ENCODE results near the gene SZRD1.
"Not testable (repeated sequence)": the region's sequence is repeated elsewhere in the genome, so short reads cannot be mapped to it uniquely, and the experiment has no call there.

SZRD1 gene, protein sequence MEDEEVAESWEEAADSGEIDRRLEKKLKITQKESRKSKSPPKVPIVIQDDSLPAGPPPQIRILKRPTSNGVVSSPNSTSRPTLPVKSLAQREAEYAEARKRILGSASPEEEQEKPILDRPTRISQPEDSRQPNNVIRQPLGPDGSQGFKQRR

DNA sequence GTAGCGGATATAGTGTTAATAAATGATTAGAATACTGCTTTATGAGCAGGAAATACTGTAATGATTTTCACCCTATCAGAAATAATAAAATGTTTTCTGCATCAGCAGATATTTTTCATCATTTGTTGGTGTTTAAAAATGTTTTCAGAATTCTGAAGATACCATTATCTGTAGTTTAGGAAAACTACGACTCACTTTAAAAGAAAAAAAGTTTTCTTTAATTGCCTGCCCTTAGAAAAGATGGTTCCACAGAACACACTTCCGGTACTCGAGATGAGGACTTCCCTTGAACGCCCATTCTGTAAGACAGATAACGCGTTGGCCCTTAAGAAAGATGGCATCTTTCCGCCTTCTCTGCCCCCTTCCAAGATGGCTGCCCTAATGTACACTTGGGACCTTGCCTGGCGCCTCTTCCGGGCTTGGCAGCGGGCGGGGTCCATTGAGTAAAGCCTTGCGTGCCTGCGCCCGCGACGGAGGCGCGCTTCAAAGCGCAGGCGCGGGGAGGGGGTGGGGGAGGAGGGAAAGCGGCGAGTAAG, at the start of gene SZRD1:
TSS of gene SZRD1 (plus strand) at position 521 of the 536 bp plus-strand sequence. CDS start 16 bp downstream, outside the sequence.
- DNase-seq, result peak; percentile 98

DNA sequence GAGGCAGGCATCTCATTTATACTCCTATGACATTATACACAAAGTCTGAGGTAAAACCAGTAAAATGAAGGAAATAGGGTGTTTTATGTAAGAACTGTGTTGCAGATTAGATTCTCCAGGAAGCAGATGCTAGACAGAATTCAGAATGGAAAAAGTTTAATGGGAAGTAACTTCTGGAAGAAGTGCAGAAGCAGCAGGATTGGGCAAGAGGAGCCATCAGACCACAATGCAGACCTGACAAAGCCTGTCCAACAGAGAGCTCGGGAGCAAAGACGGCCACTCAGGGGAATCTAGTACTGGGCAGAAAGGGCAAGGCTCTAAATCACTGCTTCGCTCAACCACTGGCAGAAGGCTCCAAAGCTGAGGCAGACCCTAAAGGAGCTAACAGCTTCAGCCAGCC, 48.5 kb upstream of the SZRD1 start:
- no peak for DNase-seq

DNA sequence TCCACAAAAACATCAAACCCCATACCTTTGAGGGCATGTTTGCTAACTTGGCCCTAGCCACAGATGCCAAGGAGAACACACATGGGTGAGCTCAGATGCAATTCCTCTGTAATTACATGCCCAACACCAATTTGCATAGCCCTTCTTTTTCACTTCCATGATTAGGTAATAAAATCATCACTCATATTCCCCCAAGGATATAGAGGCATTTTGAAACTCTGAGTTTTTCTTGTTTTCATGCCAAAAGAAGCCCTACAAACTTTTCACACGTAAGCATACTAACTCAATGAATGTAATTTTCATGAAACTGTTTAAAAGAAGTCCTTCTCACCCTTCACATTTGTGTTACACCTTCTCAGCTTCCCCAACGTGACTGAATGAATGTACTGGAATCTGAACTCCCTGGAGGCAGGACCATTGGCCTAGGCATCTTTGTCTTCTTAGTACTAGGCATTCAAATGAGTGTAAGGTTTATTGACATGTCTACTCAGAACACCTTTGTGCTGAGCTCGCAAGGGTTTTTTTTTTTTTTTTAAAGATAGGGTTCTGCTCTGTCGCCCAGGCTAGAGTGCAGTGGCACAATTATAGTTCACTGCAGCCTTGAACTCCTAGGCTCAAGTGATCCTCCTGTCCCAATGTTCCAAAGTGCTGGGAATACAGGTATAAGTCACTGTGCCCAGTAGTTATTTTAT, 45.7 kb upstream of the SZRD1 start:
- no peak for DNase-seq

DNA sequence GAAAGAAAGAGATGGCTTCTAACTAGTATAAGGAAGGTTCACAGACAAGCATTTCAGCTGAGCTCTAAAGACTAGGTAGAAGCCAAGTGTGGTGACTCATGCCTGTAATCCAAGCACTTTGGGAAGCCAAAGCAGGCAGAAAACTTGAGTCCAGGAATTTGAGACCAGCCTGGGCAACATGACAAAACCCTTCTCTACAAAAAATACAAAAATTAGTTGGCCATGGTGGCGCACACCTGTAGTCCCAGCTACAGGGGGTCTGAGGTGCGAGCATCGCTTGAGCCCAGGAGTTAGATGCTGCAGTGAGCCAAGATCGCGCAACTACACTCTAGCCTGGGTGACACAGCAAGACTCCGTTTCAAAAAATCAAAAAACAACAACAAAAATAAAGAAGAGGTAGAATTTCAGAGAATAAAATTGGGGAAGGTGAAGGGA, 42.6 kb upstream of the SZRD1 start:
- DNase-seq, result no peak

DNA sequence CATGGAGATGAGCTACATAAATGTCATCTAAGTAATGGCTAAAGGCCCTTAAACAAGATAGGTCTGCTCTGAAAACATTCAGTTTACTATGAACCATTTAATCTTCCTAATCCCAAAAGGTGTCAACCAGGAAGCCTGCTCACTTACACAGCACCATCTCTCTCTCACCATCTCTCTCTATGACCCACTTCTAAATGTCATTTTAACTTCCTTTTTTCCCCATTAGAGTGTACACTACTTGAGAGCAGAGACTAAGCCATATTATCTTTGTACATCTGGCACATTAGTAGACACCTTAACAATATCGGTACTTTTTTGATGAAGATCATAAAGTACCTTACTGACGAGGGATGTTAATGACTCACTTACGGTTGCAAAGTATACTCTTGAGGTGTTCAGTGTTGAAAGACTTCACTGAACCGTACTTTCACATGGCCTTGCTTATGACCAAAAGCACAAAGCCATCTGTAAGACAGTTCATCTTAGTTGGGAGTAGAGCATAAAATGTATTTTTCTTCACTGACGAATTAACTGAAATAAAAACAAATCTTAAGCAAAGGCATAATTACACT, 40.1 kb upstream of the SZRD1 start:
- no peak for DNase-seq

DNA sequence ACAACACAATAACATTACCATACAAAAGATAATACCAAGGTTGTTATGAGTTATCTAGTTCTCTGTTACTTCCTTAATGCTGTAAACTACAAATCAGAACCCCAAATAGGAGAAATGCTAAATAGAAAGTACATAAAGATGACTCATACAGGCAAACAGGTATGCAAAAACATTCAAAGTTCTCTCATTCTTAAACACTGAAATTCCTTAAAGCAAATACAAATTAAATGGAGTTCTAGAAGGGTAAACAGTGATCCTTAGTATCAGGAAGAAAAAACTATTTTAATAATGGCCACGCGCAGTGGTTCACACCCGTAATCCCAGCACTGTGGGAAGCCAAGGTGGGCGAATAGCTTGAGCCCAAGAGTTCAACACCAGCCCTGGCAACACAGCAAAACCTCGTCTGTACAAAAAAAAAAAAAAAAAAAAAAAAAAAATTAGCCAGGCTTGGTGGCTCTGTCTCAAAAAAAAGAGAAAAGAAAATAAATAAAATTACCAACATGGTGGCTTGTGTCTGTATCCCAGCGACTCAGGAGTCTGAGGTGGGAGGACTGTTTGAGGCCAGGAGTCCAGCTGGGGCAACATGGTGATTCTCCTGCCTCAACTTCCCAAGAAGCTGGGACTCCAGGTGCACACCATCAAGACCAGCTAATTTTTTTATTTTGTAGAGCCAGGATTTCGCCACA, 32.2 kb upstream of the SZRD1 start:
- DNase-seq, result no peak

DNA sequence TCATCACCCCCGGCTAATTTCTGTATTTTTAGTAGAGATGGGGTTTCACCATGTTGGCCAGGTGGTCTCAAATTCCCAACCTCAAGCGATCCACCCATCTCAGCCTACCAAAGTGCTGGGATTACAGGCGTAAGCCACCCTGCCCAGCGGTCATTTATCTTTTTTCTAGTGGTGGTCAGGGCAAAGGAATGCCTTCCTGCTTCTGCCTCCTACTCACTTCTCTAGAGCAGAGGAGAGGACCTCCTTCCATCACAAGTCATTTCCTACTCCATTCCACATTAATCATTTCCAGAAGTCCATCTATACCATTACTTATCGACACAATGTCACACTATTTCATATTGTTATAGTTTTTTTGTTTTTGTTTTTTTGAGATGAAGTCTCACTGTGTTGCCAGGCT, 28.1 kb upstream of the SZRD1 start:
- no peak for DNase-seq

DNA sequence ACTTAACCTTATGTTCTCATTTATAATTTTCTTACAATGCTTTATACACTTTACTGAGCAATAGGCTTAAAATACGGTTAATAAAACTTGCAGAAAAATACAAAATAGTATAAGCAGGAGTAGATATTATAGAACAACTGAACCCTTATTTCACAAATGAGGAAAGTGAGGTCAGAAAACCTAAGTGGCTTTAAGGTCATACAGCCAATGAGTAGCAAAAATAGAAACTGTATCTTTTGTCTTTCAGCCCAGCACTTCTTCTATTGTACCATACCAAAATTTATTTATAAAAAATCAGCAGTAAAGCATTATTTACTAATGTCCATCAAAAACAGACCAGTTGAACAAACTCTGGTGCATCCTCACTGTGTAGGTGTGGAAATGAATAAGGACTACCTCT, 26.4 kb upstream of the SZRD1 start:
- no peak for DNase-seq

DNA sequence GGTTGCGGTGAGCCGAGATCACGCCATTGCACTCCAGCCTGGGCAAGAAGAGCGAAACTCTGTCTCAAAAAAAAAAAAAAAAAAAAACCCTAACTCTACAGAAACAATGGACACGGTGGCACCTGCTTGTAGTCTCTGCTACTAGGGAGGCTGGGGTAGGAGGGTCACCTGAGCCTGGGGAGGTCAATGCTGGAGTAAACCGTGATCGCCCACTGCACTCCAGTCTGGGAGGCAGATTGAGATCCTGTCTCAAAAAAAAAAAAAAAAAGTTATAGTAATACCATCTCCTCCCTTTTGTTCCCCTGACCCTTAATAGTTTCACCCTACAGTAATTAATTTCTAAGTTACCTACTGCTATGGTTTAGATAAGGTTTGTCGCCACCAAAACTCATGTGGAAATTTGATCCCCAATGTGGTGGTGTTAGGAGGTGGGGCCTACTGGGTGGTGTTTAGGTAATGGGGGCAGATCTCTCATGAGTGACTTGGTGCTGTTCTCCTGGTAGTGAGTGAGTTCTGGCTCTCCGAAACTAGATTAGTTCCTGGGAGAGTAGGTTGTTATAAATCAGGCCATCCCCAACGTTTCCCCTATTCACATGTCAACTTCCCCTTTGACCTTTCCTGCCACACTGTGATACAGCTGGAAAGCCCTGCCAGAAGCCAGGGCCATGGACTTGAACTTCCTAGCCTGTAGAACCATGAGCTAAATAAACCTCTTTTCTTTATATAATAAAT, 24.5 kb upstream of the SZRD1 start:
- DNase-seq, result no peak

DNA sequence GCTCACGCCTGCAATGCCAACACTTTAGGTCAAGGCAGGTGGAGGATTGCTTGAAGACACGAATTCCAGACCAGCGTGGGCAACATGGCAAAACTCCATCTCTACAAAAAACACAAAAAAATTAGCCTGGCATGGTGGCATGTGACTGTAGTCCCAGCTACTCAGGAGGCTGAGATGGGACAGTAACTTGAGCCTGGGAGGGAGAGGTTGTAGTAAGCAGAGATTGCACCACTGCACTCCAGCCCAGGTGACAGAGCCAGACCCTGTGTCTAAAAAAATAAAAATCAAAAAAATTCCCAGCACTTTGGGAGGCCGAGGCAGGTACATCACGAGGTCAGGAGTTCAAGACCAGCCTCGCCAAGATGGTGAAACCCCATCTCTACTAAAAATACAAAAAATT, 23.8 kb upstream of the SZRD1 start:
- DNase-seq, result not testable (repeated sequence)

DNA sequence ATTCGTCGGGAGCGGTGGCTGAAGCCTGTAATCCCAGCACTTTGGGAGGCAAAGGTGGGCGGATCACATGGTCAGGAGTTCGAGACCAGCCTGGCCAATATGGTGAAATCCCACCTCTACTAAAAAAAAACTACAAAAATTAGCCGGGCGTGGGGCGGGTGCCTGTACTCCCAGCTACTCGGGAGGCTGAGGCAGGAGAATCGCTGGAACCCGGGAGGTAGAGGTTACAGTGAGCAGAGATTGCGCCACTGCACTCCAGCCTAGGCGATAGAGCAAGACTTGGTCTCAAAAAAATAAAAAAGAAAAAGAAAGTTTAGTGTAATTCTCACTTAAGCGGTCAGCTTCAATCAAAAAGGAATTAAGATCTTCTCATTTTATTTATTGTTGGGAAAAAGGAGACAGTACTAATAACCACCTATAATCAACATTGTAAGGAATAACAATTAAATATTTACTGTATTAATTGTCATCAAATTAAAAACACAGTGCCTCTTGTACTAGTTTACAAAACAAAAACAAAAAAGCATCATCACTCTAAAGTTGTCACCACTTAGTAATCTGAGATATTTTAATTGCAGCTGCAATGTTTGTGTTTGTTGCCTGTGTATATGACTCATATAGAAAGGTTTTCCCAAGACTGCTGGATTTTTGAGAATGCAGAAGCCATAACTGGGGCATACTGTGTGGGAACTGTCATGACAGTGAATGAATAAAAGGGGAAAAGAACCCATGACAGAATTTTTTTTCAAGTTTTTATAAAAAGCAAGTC, 18.4 kb upstream of the SZRD1 start:
- no peak for DNase-seq

DNA sequence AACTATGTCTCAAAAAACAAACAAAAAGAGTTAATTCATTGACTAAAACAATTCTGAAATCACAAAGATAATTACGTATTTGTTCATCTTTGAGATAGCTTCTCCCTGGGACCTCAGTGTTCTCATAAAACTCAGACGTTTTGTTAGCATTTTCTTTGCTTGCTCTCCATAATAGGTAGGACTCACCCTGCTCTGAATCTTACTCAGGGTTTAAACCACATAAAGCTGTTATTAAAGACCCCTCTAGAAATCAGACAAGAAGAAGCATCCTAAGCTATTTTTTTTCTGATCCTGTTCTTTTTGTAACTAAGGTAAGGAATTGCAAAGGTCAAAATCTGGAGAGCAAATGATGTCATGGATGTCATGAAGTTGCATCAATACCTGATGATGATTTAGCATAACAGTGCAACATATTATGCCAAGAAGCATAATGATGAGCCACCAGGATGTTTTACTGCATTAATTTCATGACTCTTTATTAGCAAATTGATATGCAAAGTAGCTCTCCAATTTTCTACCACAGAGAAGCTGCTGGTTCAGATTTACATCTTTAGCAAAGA, 17.1 kb upstream of the SZRD1 start:
- DNase-seq, result no peak

DNA sequence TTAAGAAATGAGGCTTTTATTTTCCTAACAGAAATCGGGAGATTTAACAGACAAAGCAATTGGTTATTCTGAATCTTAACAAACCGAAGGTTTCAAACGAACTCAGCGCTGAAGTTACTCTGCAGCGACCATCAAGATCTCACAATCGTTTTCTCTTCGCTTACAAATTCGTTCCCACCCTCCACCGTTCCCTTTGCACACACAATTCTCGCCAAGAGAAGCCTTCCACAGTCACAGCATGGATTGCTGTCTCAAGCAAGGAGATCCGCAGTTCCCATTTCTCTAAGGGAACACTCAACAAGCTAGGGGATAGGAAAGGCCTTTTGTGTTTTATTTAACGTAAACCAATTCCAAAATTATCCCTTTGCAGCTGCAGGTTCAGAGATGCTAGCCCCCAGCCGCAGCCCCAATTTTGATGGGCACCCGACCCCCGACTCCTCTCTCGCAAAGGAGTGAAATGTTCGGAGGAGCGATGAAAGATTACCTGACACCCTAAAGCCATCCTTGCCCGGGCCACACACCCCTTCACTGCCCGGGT, 15.5 kb upstream of the SZRD1 start:
- DNase-seq, result no peak

DNA sequence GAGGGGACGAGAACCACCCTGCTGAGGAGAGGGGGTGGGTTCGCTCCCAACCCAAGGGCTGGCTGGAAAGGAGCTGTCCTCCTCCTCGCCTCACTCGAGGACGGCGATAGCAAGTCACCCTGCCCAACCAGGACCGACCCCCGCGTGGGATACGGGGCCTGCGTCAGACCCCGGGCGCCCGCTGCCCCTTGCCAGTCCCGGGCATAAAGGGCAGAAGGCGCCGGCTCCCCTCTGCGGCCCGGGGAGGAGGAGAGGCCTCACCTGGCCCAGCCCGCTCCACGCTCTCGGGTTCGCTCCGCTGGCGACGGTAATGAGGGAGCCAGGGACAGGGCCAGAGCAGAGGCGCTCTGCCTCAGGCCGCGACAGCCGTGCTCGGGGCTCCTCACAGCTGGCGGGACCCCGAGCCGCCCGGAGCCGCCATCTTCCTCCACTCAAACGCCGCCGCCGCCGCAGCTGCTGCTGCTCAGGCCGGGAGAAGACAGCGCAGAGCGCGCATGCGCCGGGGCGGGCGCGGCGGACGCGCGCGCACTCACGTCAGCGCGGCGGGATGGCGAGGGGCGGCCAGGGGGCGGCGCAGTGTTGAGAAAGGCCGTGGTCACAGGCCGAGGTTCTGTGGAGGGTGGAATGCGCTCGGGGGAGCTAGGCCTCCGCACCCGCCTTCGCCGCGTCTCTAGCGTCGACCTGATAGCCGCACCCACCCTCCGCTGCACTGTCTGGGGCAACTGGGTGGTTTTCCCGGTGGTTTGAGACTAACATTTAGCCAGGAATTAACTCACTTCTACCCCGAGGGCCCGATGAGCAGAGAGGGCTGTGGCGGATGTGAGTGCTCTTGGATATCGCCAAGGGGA, 14.8 kb upstream of the SZRD1 start, which contains the start of gene FBXO42:
TSS of gene FBXO42 (minus strand) at position 487 of the 848 bp plus-strand sequence. CDS start 37,062 bp downstream, outside the sequence.
- peak; percentile 92 for DNase-seq

DNA sequence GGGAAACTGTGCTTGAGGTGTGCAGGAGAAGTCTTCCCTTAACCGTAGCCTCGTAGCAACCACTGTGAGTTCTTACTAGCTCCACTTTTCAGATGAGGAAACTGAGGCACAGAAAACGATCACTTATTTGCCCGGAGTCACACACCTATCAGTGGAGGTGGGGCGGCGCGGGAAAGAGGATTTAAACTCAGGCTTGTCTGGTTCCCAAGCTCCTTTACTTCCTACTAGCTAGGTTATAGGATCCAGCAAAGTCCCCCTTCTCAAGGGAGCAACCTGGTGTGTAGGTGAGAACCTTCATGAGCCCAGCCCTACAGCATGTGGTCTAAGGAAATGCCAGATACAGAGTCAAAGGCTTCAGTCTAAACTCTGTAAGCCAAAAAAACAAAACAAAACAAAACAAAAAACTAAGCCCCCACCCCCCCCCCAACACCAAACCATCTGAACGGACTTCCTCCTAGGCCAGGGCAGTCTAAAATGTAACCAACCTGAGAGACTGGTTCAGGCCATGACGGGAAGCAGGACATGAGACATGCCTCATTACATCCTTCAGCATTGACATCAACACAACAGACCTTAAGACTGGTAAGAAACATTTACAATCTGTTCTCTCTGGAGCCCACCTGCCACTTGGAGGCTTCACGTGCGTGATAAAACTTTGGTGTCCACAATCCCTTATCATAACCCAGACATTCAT, 14.1 kb upstream of the SZRD1 start:
- DNase-seq, result no peak

DNA sequence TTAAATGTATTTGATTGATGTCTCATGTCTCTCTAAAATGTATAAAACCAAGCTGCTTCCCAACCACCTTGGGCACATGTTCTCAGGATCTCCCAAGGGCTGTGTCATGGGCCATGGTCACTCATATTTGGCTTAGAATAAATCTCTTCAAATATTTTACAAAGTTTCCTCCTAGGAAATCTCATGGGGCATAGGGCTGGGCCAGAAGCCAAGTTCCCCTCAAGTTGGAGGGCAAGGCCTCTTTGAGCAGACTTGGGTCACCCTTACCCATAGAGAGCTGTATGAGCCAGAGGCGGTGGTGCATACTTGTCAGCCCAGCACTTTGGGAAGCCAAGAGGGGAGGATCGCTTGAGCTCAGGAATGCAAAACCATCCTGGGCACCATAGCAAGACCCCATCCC, 12.4 kb upstream of the SZRD1 start:
- no peak for DNase-seq

DNA sequence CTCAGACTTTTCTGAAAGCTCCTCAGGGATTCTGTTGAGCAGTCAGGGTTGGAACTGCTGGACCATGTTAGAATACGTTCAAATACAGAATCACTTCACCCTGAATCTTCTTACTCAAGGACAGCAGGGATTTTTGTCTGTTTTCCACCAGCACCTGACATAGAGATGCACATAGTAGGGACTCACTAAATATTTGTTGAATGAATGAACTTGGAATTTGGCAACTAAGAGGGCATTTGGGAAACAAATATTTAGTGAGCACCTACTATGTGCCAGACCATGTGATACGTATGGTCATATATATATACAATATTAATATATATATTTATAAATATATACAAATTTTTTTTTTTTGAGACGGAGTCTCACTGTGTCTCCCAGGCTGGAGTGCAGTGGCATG, 10.2 kb upstream of the SZRD1 start:
- no peak for DNase-seq

DNA sequence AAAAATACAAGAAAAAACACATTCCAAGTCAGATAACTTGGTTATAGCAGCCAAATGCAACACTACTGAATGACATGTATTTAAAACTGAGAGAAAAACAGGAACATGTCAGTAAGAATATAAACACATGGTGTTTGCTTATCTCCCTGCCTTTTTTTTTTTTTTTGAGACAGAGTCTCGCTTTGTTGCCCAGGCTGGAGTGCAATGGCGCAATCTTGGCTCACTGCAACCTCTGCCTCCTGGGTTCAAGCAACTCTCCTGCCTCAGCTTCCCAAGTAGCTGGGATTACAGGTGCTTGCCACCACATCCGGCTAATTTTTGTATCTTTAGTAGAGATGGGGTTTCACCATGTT, 1.9 kb upstream of the SZRD1 start:
- not testable (repeated sequence) for DNase-seq

DNA sequence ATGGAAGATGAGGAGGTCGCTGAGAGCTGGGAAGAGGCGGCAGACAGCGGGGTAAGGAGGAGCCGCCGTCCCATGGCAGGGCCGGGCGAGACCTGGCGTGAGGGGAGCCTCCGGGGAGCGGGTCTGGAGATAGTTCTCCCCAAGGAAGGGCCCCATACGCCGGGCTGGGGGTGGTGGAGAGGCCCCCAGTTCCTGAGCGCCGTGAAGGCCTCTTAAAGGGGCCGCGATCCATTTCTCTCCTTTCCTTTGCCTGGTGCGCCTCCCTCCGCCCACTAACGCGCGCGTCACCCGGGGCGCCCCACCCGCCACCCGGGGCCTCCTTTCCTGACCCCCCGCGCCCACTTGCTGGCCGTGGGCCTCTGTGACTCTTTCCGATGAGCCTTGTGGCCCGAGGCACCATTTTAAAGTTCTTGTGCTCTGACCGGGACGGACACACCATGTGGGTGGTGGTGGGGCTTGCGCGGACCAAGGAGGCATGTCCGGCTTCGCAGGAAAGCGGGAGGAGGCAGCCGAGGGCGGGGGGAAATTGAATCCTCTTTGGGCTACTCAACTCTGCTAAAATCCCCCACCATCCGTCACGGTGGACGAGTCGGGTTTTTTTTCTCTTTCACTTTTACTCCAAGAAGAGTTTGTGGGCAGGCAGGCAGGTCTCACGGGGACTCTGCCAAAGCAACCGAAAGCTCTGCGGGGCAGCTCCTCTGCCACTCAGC, 371 bp downstream of the SZRD1 start:
- DNase-seq, result no peak
